GM12874 (cell line): ENCODE measurements around the gene KIF2A.

Experiments used
- CTCF ChIP-seq: IDR thresholded peaks from 2 replicates; pipeline ENCODE4 v1.5.1; 2011; ENCODE audit warnings: low read depth, mild to moderate bottlenecking, control low read depth, low read length, moderate library complexity; ENCODE audit not compliant: insufficient read depth

Gene KIF2A

GRCh38 chr5:62268234-62268633 lies 37.8 kb upstream of the KIF2A start:
- TF ChIP-seq CTCF: no peak

- no peak for TF ChIP-seq CTCF
These were observed 37.2 kb upstream of the KIF2A start for GRCh38 chr5:62268792-62269191.

- TF ChIP-seq CTCF: no peak
These were observed 34.6 kb upstream of the KIF2A start for GRCh38 chr5:62271370-62271769.

- TF ChIP-seq CTCF: peak; percentile 9; the same call in 1 of the 2 replicates
These were observed 34.1 kb upstream of the KIF2A start for GRCh38 chr5:62271870-62272269.

- TF ChIP-seq CTCF: no peak
These were observed 32.3 kb upstream of the KIF2A start for GRCh38 chr5:62273687-62274086.

GRCh38 chr5:62275581-62275980 lies 30.4 kb upstream of the KIF2A start:
- no peak for TF ChIP-seq CTCF

- TF ChIP-seq CTCF: no peak
These were observed 24.6 kb upstream of the KIF2A start for GRCh38 chr5:62281411-62281810.

GRCh38 chr5:62282064-62282463 lies 23.9 kb upstream of the KIF2A start:
- no peak for TF ChIP-seq CTCF
